ENCODE results near the gene ARMCX5.

Gene ARMCX5

GRCh38 chrX:102599084-102599950, at the start of gene ARMCX5:
Gene ARMCX5 (plus strand): TSS chrX:102599515. CDS start chrX:102602142, 2,627 bp downstream.
- peak; percentile 84 for DNase-seq

GRCh38 chrX:102558607-102559006, 40.7 kb upstream of the ARMCX5 start:
- DNase-seq, result no peak

- no peak for DNase-seq
Measured at GRCh38 chrX:102560423-102561068, 38.8 kb upstream of the ARMCX5 start.

- no peak for DNase-seq
Measured at GRCh38 chrX:102580891-102581290, 18.4 kb upstream of the ARMCX5 start.

- DNase-seq, result no peak
Measured at GRCh38 chrX:102593367-102593766, 5.9 kb upstream of the ARMCX5 start.

DNA sequence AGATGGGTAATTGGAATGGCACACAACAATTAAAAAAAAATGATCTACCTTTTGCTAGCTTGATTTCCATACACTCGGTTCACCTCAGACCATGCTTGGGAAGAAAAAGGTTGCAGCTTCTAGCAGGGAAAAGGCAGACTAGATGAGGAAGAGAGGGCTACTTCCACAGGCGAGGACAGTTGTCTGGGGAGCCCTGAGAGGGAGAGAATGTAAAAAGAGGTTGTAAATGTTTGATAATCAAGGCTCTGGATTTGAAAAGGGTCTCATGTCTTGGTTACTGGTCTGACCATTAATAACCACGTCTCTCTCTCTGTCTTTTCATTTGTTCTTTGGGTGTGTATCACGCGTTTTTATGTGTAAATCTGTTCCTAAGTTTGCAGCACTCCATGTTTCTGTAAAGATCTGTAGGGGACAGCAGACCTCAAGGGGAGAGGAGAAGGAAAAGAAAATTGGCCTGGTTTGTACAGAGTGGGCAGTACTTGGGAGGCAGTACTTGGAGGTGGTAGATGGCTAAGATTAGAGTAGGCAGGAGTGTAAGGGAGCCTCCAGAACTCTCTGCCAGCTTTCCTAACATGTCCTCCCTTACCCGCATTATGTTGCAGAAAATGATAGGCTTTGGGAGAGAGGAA, 750 bp downstream of the ARMCX5 start:
- no peak for DNase-seq

- no peak for DNase-seq
Measured at GRCh38 chrX:102604327-102604726, 5.0 kb downstream of the ARMCX5 start.

- no peak for DNase-seq
Measured at GRCh38 chrX:102606115-102606514, 6.8 kb downstream of the ARMCX5 start.

DNA sequence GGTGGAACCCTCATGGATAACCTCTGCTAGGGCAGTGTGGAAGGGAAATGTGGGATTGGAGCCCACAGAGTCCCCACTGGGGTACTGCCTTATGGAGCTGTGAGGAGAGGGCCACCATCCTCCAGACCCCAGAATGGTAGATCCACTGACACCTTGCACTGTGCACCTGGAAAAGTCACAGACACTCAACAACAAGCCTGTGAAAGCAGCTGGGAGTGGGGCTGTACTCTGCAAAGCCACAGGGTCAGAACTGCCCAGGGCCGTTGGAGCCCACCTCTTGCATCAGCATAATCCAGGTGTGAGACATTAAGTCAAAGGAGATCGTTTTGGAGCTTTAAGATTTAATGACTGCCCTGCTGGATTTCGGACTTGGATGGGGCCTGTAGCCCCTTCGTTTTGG, 11.6 kb downstream of the ARMCX5 start:
- no peak for DNase-seq

GRCh38 chrX:102624105-102624504, 24.8 kb downstream of the ARMCX5 start:
- no peak for DNase-seq

- DNase-seq, result no peak
Measured at GRCh38 chrX:102627640-102628039, 28.3 kb downstream of the ARMCX5 start.

DNA sequence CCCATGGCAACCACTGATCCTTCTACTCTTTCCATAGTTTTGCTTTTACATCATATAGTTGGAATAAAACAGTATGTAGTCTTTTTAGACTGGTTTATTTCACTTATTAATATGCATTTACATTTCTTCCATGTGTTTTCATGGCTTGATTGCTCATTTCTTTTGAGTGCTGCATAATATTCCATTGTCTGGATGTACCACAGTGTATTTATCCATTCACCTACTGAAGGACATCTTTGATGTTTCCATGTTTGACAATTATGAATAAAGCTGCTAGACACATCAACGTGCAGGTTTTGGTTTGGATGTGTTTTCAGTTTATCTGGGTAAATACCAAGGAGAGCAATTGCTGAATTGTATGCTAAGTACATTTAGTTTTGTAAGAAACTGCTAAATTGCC, 38.2 kb downstream of the ARMCX5 start:
- DNase-seq, result no peak

DNA sequence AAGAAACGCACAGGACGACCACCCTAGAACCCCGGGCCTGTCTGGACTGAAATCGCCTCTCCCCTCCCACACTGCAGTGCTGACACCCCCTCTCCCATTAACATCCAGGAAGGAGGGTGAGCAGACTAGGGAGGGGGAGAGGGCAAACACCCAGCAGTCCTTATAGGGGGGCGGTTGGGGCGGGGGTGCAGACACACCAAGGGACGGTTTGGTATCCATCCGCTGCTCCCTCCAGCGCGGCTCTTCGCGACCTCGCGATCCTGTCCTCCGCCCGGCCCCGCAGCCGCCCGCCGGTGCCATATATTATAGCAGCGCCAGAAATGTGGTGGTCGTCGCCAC, 51.6 kb downstream of the ARMCX5 start:
- DNase-seq, result no peak

GRCh38 chrX:102651242-102652011, 52.1 kb downstream of the ARMCX5 start, which contains the start of gene GPRASP1:
Gene GPRASP1 (plus strand): TSS chrX:102651483. CDS start chrX:102653914, 2,431 bp downstream.
- DNase-seq, result no peak

GRCh38 chrX:102652031-102652688, 52.8 kb downstream of the ARMCX5 start:
- no peak for DNase-seq

All from NCI-H1694 (cell line).